Loucy (cell line): ENCODE measurements around the gene CA5A.
"Not testable (repeated sequence)": the region's sequence is repeated elsewhere in the genome, so short reads cannot be mapped to it uniquely, and the experiment has no call there.

Source experiments
- H2AFZ ChIP-seq: fragments of 200-600 bp; sonication (generic); 2 replicates; pipeline ENCODE4 v1.6.0; 2016; ENCODE audit warnings: antibody characterized with exemption, mild to moderate bottlenecking, low read length, moderate library complexity
- H3F3A ChIP-seq: fragments of 200-600 bp; 2 replicates; pipeline ENCODE4 v1.6.0; 2016; ENCODE audit warnings: antibody characterized with exemption, low read depth, mild to moderate bottlenecking
- H3K27me3 ChIP-seq: fragments of 200-600 bp; sonication (generic); 2 replicates; pipeline ENCODE4 v1.6.1; 2014; ENCODE audit warnings: low read length, mild to moderate bottlenecking; ENCODE audit not compliant: insufficient read depth, poor library complexity, severe bottlenecking
- H3K36me3 ChIP-seq: fragments of 200-600 bp; sonication (generic); 2 replicates; pipeline ENCODE4 v1.6.1; 2016; ENCODE audit warnings: low read length; ENCODE audit not compliant: insufficient read depth
- H3K4me1 ChIP-seq: fragments of 200-600 bp; sonication (generic); 2 replicates; pipeline ENCODE4 v1.5.1; 2014; ENCODE audit warnings: low read length, mild to moderate bottlenecking; ENCODE audit not compliant: insufficient read depth, poor library complexity, severe bottlenecking
- H3K4me2 ChIP-seq: fragments of 200-600 bp; sonication (generic); 2 replicates; pipeline ENCODE4 v1.6.0; 2014; ENCODE audit warnings: antibody characterized with exemption, low read length, low read depth, mild to moderate bottlenecking; ENCODE audit not compliant: poor library complexity, severe bottlenecking
- H3K4me3 ChIP-seq: fragments of 200-600 bp; sonication (generic); 2 replicates; pipeline ENCODE4 v1.5.1; 2014; ENCODE audit warnings: low read length, mild to moderate bottlenecking, mixed read lengths; ENCODE audit not compliant: poor library complexity, severe bottlenecking
- H3K79me2 ChIP-seq: fragments of 200-600 bp; sonication (generic); 2 replicates; pipeline ENCODE4 v1.6.1; 2014; ENCODE audit warnings: low read length; ENCODE audit not compliant: insufficient read depth
- H3K9ac ChIP-seq: fragments of 200-600 bp; sonication (generic); 2 replicates; pipeline ENCODE4 v1.6.0; 2014; ENCODE audit warnings: mild to moderate bottlenecking, low read depth, low read length, moderate library complexity; ENCODE audit not compliant: poor library complexity, severe bottlenecking
- H3K9me2 ChIP-seq: fragments of 200-600 bp; sonication (generic); replicated peaks from 2 replicates; pipeline ENCODE4 v1.6.1; 2016; ENCODE audit warnings: low read depth, low read length, mixed read lengths
- H3K9me3 ChIP-seq: fragments of 200-600 bp; sonication (generic); 2 replicates; pipeline ENCODE4 v1.6.1; 2014; ENCODE audit warnings: mild to moderate bottlenecking, antibody characterized with exemption, low read length, low read depth; ENCODE audit not compliant: insufficient read depth
- H4K20me1 ChIP-seq: fragments of 200-600 bp; sonication (generic); 2 replicates; pipeline ENCODE4 v1.6.0; 2014; ENCODE audit warnings: antibody characterized with exemption, low read length, mild to moderate bottlenecking; ENCODE audit not compliant: insufficient read depth, poor library complexity, severe bottlenecking
- EZH2phosphoT487 ChIP-seq: fragments of 200-600 bp; IDR thresholded peaks from 2 replicates; pipeline ENCODE4 v1.6.1; 2018; ENCODE audit warnings: antibody characterized with exemption, mild to moderate bottlenecking, moderate library complexity, borderline replicate concordance
- TF ChIP-seq, protein P1 (sequence below): fragments of 200-600 bp; sonication (generic); conservative IDR thresholded peaks from 2 replicates; pipeline ENCODE4 v1.5.1; 2014; ENCODE audit warnings: mild to moderate bottlenecking, antibody characterized with exemption, low read length

Gene CA5A

GRCh38 chr16:87891764-87892163, 44.6 kb downstream of the CA5A start:
- Histone ChIP-seq H3K4me2 (no peak overlapping the region), H3K9me3 (no peaks in the 10 kb centered on the region), H3K4me3 (no peak overlapping the region), H3K27me3 (no peaks in the 10 kb centered on the region), H3K4me1 (peaks cover 5% of the 10 kb centered on the region), H3F3A (no peaks in the 10 kb centered on the region), H3K9me2 (no peaks in the 10 kb centered on the region), H4K20me1 (no peaks in the 10 kb centered on the region), H3K9ac (no peak overlapping the region), H2AFZ (no peak overlapping the region), H3K36me3 (no peaks in the 10 kb centered on the region), H3K79me2 (no peaks in the 10 kb centered on the region)
- TF ChIP-seq, protein P1, sequence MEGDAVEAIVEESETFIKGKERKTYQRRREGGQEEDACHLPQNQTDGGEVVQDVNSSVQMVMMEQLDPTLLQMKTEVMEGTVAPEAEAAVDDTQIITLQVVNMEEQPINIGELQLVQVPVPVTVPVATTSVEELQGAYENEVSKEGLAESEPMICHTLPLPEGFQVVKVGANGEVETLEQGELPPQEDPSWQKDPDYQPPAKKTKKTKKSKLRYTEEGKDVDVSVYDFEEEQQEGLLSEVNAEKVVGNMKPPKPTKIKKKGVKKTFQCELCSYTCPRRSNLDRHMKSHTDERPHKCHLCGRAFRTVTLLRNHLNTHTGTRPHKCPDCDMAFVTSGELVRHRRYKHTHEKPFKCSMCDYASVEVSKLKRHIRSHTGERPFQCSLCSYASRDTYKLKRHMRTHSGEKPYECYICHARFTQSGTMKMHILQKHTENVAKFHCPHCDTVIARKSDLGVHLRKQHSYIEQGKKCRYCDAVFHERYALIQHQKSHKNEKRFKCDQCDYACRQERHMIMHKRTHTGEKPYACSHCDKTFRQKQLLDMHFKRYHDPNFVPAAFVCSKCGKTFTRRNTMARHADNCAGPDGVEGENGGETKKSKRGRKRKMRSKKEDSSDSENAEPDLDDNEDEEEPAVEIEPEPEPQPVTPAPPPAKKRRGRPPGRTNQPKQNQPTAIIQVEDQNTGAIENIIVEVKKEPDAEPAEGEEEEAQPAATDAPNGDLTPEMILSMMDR: no peak
- TF ChIP-seq EZH2phosphoT487: no peak

GRCh38 chr16:87889762-87890161, 46.6 kb downstream of the CA5A start:
- H3F3A ChIP-seq, H3K27me3 ChIP-seq, H3K4me3 ChIP-seq, H3K9ac ChIP-seq, H3K4me2 ChIP-seq, H4K20me1 ChIP-seq, H2AFZ ChIP-seq, H3K9me2 ChIP-seq, H3K79me2 ChIP-seq, H3K9me3 ChIP-seq, H3K36me3 ChIP-seq, H3K4me1 ChIP-seq: not testable (repeated sequence)
- TF ChIP-seq, protein P1: peak; percentile 25

GRCh38 chr16:87888346-87888745, 48.0 kb downstream of the CA5A start:
- H3K27me3 ChIP-seq, H3K36me3 ChIP-seq, H3K79me2 ChIP-seq, H3K9me2 ChIP-seq, H3K4me1 ChIP-seq, H3K4me2 ChIP-seq, H3K9me3 ChIP-seq, H3F3A ChIP-seq, H4K20me1 ChIP-seq, H3K4me3 ChIP-seq, H3K9ac ChIP-seq, H2AFZ ChIP-seq: not testable (repeated sequence)

DNA sequence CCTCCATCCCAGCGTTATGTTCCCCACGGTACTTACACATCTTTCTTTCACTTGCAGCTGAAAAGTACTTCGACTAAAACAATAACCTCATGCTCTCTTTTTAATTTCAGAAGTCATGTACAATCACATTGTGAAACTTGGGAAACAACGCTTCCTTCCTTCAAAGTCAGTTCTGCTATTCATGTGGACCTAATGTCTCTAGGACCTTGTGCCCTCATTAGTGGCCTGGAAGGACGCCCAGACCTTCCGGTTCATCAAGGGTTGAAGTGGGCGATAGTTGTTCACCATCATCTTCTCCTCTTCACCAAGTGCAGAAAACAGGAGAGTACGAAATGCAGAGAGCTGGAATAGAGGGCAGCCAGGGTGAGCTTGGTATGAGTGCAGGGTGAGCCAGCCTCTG, 48.4 kb downstream of the CA5A start:
- not testable (repeated sequence) for H3K4me2 ChIP-seq, H3K4me3 ChIP-seq, H2AFZ ChIP-seq, H3K9me2 ChIP-seq, H3K9me3 ChIP-seq, H3K4me1 ChIP-seq, H4K20me1 ChIP-seq, H3F3A ChIP-seq, H3K27me3 ChIP-seq, H3K9ac ChIP-seq, H3K36me3 ChIP-seq, H3K79me2 ChIP-seq

GRCh38 chr16:87885371-87885967, 50.9 kb downstream of the CA5A start:
- not testable (repeated sequence) for H3K36me3 ChIP-seq, H3K9ac ChIP-seq, H3K9me2 ChIP-seq, H3K4me3 ChIP-seq, H3K4me2 ChIP-seq, H3F3A ChIP-seq, H3K79me2 ChIP-seq, H4K20me1 ChIP-seq, H3K9me3 ChIP-seq, H3K4me1 ChIP-seq, H2AFZ ChIP-seq, H3K27me3 ChIP-seq
